ENCODE results near the gene ADSS1.

Gene ADSS1

DNA sequence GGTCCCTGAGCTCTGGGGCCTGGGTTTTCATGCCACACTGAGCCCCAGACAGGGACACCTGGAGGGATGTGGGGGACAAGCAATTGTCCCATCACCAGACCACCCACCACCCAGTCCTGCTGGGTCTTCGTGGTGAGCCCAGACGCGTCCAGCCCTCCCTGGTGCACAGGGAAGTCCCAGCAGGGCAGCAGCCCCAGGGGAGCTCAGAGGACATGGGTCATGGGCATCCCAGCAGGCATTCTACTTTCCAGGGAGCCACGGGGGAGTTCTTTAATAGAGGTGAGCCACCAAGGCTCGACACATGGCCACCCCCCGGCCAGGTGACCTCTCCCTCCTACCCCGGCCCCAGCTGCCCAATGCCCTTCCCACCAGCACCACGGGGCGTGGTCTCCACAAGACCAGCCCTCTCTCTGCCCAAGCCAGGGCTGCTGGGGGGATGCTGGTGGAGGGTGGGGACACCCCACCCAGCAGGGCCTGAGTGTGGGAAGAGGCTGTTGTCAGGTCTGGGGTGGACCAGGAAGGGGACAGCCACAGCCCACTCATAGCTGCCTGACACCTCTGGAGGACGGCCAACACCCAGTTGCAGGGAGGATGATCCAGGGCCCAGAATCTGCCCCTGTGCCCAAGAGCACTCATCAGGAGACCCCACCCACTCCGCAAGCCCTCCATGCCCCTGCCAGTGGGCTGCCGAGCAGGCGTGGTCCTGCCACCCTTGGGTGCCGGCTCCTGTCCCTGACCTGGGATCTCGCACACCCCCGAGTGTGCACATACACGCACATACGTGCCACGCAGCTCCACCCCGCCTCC is 57.4 kb downstream of the ADSS1 start:
- TF ChIP-seq GATA2 (IDR thresholded peaks at IDR 0.05; ENCODE audit: low read depth, low read length) = no peak
- no peak for TF ChIP-seq GATA3 (IDR thresholded peaks at IDR 0.05; ENCODE audit: low read depth, low read length)

DNA sequence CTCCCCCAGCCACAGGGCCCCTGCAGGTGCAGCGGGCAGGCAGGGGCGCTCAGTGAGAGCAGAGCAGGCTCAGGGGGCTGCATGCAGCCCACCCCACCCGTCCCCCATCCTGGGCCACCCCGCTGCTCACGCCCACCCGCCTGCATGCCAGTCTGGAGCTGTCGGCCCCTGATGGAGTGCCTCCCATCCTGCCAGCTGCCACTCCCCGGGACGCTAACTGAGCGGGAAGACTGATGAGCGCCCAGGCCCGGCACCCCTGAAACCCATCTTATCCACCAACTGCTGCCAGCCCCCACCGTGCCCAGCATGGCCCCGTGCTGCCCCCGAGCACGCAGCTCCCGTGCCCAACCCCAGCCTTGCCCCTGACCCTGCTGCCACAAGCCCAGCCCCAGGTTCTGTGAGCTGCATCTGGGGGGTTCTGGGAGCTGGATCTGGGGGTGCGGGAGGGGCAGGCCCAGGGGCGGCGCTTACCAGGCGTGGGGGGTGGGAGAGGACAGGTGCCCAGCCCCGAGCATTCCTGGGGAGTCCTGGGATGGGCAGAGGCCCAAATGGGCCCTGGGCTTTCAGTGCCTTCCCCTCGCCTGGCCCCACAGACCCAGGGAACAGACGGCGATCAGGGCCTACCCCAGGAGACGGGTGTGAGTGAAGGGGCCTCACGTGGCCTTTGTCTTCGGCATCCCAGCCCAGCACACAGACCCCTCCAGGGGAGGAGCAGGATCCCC is 58.2 kb downstream of the ADSS1 start:
- TF ChIP-seq GATA2 (IDR thresholded peaks at IDR 0.05; ENCODE audit: low read depth, low read length) (no peak), GATA3 (IDR thresholded peaks at IDR 0.05; ENCODE audit: low read depth, low read length) (no peak)

DNA sequence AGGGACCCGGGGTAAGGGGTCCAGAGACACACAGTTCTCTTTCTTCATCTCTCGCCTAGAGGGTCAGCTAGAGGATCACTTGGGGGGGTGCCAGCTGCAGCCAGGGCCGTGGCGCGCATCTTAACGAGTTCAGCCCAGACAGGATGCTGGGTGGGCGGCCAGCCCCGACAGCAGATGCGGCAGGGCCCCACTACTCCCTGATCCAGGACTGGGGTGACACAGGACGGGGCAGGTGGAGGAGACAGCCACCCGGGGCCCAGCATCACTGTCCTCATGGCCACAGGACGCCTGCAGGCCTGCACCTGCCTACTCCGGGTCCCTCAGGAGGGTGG is 58.7 kb downstream of the ADSS1 start:
- TF ChIP-seq GATA3 (IDR thresholded peaks at IDR 0.05; ENCODE audit: low read depth, low read length) (no peak), GATA2 (IDR thresholded peaks at IDR 0.05; ENCODE audit: low read depth, low read length) (no peak)

DNA sequence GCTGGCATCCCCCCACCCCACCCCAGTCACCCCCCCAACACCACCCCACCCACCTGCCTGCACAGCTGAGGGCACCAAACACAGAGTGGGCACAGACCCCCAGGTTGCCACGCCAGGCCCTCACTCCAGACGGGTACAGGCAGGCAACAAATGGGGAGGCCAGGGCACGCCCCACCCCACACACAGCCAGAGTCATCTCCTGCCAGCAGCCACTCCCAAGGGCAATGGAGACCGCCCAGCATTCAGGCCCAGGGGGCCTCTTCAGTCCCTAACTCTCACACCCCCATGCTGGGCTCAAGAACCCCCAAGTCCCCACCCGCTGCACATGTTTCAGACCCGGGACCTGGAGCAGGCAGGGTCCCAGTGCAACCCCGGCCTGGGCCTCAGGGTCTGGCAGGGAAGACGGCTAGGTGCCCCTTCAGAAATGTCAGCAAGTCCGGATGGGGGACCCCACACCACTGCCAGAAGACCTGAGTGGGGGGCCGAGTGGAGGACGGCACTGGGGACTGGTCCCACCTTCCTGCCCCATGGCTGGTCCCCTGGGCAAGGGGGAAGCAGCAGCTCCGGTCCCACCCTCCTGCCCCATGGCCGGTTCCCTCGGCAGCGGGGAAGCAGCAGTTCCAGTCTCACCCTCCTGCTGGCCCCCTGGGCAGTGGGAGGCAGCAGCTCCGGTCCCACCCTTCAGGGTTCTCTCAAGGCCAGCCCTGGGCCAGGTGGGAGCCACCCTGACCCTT is 59.6 kb downstream of the ADSS1 start:
- TF ChIP-seq GATA3 (IDR thresholded peaks at IDR 0.05; ENCODE audit: low read depth, low read length) = no peak
- TF ChIP-seq GATA2 (IDR thresholded peaks at IDR 0.05; ENCODE audit: low read depth, low read length) = no peak

DNA sequence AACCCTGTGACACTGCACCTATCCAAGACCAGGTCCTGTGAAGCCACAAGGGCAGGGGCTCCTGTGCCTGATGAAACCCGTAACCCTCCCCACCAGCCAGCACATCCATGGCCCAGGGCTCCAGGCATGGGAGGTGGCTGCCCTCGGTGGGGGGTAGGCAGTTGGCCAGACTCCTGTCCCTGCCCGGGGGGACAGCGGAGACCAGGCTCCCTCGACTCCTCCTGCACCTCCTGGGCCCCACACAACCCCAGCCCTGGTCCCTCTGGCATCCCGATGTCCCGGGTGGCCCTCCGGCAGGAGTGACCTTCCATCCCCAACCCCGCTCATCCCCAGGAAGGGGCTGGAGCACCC is 60.2 kb downstream of the ADSS1 start:
- TF ChIP-seq GATA3 (IDR thresholded peaks at IDR 0.05; ENCODE audit: low read depth, low read length) (no peak), GATA2 (IDR thresholded peaks at IDR 0.05; ENCODE audit: low read depth, low read length) (no peak)

DNA sequence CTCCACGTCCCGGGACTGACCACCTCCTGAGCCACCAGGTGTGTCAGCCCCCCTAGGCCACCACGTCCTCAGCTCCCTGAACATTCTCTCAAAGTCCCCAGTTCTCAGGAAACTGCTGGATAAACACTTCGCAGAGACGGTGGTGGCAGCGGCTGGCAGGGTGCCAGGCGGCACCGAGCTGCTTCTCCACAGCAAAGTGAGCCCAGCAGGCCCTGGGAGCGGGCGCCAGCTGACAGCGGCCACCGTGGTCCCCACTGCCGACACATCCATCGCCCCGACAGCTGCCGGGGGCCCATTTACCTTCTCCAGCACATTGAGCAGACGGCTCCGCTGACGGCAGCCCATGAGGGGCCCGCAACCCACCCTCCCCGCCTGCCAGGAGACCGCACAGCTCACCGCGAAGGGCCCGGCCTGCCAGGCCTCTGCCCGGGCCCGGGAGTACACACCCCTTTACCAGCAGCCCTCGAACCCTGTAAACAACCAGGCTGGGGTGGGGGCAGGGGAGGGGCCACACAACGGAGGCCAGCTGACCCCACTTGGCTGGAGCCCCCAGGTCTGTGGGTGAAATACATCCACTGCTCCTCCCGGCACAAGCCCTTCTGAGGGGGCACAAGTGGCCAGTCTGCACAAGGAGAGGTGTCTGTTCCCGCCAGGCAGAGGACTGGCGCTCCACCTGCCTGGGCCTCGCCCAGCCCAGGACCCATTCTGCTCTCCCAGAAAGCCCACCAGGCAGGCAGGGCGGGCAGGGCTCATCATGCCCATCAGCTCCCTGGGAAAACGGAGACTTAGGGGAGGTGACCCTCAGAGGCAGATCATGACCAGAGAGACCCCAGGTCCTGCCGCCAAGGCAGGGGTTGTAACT is 61.0 kb downstream of the ADSS1 start:
- TF ChIP-seq GATA2 (IDR thresholded peaks at IDR 0.05; ENCODE audit: low read depth, low read length) = no peak

DNA sequence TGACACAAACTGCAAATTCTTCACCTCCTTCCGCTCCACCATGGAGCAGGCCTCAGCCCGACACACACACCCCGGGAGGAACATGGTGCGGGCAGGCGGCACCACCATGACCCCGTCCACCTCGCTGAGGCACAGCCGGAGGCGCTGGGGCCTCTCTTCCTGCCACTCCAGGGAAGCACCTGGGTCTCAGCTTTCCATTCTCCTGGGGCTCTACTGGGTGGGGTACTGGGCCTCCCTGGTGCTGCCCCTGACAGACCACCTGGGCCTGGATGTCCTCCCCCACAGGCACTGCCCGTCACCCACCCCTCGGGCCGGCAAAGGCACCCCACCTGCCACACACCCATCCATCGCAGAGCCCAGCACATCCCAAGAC is 61.7 kb downstream of the ADSS1 start:
- TF ChIP-seq GATA3 (IDR thresholded peaks at IDR 0.05; ENCODE audit: low read depth, low read length) (no peak), GATA2 (IDR thresholded peaks at IDR 0.05; ENCODE audit: low read depth, low read length) (no peak)

DNA sequence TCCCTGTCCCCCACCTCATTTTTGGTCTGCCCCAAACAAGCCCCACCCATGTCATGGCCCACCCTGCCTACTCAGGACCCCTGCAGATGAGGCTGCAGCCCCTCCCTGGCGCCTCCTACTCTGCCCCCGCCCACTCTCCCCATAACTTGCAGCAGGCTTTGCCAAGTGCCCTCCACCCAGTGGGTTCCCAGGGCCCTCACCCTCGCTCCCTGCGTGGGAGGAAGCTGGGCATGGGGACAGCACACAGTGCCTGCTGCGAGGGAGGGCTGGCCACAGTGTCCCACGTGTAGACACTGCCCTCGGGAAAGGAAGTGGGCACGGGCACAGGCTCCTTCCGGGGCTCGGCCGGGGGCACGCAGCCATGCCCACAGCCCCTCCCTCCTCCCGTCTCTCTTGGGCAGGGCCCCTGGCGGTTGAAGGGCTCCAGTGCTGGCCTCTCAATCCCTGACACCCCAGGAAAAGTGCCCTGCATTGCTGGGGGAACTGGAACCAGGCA is 62.1 kb downstream of the ADSS1 start:
- TF ChIP-seq GATA3 (IDR thresholded peaks at IDR 0.05; ENCODE audit: low read depth, low read length) (no peak), GATA2 (IDR thresholded peaks at IDR 0.05; ENCODE audit: low read depth, low read length) (no peak)

DNA sequence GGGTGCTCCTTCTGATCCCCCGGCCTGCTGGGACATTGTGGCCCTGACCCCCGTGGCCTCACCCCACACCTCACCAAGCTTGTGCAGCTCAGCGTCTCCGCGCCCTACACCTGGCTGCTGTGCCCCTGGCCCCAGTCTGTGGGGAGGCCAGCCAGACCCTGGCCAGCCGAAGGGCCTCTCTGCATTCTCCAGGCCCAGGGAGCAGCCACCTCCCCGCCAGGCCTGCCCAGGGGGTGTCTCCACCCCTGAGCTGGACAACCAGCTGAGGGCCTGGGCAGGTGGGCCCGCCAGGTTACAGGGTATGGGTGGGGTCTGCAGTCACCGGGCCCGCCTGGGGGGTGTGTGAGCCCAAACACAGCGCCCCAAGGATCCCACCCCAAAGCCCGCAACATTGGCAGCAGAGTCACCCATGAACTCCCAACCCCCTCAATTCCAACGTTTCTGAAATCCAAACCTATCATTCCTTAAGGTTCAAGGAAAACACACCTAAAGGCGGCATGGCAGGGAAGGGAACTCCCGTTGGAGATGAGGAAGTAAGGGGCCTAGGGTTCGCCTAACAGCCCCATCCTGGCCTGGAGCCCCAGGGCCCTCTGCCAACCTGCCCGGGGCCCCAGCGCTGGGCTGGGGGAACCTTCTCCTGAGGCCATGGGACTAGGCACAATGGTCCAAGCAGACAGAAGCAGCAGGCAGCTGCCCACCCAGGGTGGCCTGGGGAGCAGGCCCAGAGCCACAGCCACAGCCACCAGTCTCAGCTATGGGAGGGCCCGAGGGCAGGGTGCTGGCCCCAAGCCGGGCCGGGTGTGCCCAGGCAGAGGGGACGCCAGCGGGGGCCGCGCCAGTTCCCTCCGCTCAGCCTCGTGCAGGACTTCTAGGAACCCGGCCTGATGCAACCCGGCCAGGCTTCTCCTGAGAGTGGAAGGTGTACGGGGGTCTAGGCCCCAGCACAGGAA is 63.0 kb downstream of the ADSS1 start:
- TF ChIP-seq GATA3 (IDR thresholded peaks at IDR 0.05; ENCODE audit: low read depth, low read length) (no peak), GATA2 (IDR thresholded peaks at IDR 0.05; ENCODE audit: low read depth, low read length) (no peak)

DNA sequence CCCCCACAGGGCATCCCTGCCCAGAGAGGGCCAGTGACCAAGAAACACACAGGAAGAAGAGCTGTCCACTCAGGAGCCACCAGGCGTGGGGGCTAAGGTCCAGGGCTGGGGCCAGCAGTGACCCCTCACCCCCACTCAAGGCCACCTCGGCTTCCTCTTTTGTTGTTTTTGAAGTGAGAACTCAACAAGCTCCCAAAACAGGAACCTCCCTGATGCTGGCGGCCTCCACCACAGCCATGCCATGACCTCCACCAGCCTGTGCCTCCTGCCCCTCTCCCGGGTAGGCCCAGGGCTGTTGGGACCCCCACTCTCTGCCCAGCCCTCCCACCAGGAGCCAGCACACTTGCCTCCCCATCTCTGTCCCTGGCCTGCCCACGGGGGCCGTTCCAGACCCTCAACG is 63.7 kb downstream of the ADSS1 start:
- TF ChIP-seq GATA3 (IDR thresholded peaks at IDR 0.05; ENCODE audit: low read depth, low read length) (no peak), GATA2 (IDR thresholded peaks at IDR 0.05; ENCODE audit: low read depth, low read length) (no peak)

DNA sequence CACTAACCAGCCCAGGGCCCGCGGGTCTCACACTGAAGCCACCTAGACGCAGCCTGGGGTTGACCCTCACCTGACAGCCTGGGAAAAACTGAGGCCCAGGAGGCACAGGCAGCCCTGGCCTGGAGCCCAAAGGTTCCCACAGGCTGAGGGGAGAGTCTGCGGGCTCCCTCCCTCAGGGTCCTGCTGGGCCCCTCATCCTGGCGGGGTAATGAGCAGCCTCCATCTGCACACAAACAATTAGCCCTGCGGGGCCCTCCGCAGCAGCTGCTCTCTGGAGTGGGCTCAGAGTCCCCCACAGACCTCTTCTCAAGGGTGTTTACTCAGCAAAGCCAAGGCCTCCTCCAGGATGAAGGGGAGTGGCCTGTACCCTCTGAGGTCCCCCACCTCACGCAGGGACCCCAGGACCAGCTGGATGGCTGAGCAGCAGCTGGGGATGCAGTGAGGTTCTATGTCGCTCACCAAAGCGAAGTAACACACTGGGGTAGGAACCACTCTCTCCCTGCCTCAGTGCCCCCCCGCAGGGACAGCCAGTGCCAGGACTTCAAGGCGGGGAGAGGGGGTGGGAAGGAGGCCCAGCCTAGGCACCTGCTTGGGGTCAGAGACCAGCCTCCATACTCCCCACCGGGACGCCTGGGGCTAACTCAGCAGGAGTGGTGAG is 64.3 kb downstream of the ADSS1 start:
- no peak for TF ChIP-seq GATA3 (IDR thresholded peaks at IDR 0.05; ENCODE audit: low read depth, low read length)
- TF ChIP-seq GATA2 (IDR thresholded peaks at IDR 0.05; ENCODE audit: low read depth, low read length) = no peak

DNA sequence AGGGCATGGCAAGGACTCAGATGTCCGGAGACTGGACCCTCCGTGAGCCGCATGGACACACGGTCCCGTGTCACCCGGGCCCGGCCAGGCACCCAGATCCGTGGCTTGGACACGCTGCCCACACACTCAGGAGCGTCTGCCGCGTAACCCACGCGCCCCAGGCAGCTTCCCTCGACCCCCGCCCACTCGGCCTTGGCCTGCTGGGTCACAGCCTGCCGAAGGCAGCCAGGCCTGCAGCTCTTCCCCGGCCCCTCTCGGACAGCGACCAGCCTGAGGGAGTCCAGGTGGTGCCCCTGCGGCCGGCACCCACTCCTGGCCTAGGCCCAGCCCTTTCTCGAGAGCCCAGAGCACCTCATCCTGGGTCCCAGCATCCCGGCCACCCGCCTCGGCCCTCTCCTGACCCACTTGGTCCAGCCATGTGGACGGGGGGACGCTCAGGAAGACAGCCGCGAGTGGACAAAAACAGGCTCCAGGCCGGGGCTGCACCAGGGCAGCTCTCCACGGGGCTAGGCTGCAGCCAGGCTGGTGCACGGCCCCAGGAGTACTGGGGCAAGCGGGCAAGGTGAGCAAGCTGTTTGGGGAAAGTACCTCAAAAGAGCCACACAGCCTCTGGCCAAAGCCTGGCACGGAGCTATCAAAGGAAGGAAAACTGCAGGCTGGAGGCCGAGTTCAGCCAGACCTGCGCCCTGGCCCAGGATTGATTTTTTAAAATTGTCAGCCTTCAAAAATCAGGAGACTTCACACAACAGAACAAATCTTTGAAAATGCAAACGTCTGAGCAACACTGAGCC is 65.0 kb downstream of the ADSS1 start:
- TF ChIP-seq GATA3 (IDR thresholded peaks at IDR 0.05; ENCODE audit: low read depth, low read length) (no peak), GATA2 (IDR thresholded peaks at IDR 0.05; ENCODE audit: low read depth, low read length) (no peak)

Measured in SH-SY5Y (cell line).